Measurements from ENCODE around the gene AKR1C1.
"Not testable (repeated sequence)": the region's sequence is repeated elsewhere in the genome, so short reads cannot be mapped to it uniquely, and the experiment has no call there.

AKR1C1 gene

DNA sequence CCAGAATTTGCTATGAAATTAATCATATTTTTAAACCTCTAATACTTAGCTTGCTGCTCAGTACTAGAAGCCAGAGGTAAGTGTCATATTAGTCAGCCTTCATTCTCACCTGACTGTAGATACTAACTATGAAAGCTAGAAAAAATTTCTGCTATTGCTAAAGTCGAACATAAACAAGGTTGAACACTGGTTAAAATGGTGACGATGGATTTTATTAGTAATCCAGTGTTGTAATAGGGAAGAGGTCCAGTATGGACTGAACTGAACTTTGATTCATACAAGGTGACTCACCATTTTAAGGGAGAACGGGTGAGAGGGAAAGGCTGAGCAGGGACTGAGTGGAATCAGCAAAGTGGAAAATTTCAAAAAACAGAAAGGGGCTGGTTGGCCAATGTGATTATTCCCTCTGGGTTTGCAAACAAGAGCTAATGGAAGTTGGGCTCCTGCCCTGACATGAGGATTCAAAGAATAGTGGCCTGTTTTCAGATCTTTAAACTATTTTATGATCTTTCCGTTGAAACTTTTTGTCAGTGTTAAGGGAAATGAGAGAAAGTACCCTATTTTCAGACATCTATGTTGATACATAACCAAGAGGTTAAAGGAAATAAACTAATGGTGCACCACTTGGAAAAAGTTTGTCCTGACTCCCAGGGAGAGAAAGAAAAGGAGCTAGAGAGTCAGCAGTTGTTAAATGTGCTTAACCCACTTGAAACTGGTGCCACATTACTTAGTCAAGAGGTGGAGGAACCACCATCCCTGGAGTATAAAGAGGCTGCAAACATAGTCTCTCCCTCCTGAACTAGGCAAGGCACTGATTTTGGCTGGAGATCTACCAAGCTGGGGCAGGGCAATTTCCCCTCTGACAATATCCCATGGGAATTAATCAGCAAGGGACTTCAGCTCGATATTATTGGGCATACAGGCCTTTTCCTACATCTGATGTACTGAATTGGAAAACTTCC lies 15.3 kb upstream of the AKR1C1 start:
- H3K79me1 ChIP-seq (replicated peaks; ENCODE audit: low read length, poor library complexity, severe bottlenecking), result no peaks in the 10 kb centered on the region
- H3K18ac ChIP-seq (ENCODE audit: low read depth in 1 of 2, low read length in 2 of 2), result peak overlapping the region; percentile 16 to 57
- WGBS, result 20% methylated on average over 4 of the region's 5 CpGs
- no peak overlapping the region for H3K14ac ChIP-seq (ENCODE audit: low read length in 2 of 2)
- H2BK12ac ChIP-seq (ENCODE audit: low read length in 2 of 2), result no peak overlapping the region
- H3K9me3 ChIP-seq (ENCODE audit: control insufficient read depth, low read length), result no peaks in the 10 kb centered on the region
- no peak overlapping the region for H4K91ac ChIP-seq (ENCODE audit: low read length)
- peak overlapping the region; percentile 76 for H3K27ac ChIP-seq (ENCODE audit: low read length, poor library complexity, severe bottlenecking)
- peak overlapping the region; percentile 5 for H2BK5ac ChIP-seq (ENCODE audit: low read depth, low read length, poor library complexity, severe bottlenecking)
- H3K36me3 ChIP-seq (ENCODE audit: control insufficient read depth in 1 of 2, insufficient read depth in 2 of 2, low read depth in 1 of 2, low read length in 2 of 2), result peaks cover 0 to 17% of the 10 kb centered on the region in 2 experiments
- H2BK15ac ChIP-seq (ENCODE audit: low read depth, poor library complexity, severe bottlenecking), result no peak overlapping the region
- H2AFZ ChIP-seq (ENCODE audit: low read depth, low read length), result no peak overlapping the region
- no peak overlapping the region for H3K23ac ChIP-seq (ENCODE audit: low read length in 2 of 2)
- no peak overlapping the region for H3K4me2 ChIP-seq (ENCODE audit: low read length, poor library complexity, severe bottlenecking)
- no peak overlapping the region for H2AK5ac ChIP-seq (ENCODE audit: low read length, severe bottlenecking)
- H4K8ac ChIP-seq (ENCODE audit: low read length), result no peak overlapping the region
- H3K4me3 ChIP-seq (ENCODE audit: insufficient read depth in 1 of 2, low read depth in 1 of 2, low read length in 2 of 2), result peak overlapping the region in 1 of 2 experiments; percentile 61
- peak; percentile 97 for DNase-seq
- peak overlapping the region in 1 of 2 experiments; percentile 6 for H3K4ac ChIP-seq (ENCODE audit: low read depth in 1 of 2, low read length in 2 of 2)
- peak overlapping the region; percentile 87 for H3K9ac ChIP-seq (ENCODE audit: low read length)
- peaks cover 2% of the 10 kb centered on the region for H3K4me1 ChIP-seq (ENCODE audit: control insufficient read depth, insufficient read depth, low read depth, low read length)
- H3K27me3 ChIP-seq (ENCODE audit: control insufficient read depth in 1 of 2, insufficient read depth in 1 of 2, low read length in 2 of 2), result no peaks in the 10 kb centered on the region
- H2BK120ac ChIP-seq (ENCODE audit: low read depth, low read length), result no peak overlapping the region

DNA sequence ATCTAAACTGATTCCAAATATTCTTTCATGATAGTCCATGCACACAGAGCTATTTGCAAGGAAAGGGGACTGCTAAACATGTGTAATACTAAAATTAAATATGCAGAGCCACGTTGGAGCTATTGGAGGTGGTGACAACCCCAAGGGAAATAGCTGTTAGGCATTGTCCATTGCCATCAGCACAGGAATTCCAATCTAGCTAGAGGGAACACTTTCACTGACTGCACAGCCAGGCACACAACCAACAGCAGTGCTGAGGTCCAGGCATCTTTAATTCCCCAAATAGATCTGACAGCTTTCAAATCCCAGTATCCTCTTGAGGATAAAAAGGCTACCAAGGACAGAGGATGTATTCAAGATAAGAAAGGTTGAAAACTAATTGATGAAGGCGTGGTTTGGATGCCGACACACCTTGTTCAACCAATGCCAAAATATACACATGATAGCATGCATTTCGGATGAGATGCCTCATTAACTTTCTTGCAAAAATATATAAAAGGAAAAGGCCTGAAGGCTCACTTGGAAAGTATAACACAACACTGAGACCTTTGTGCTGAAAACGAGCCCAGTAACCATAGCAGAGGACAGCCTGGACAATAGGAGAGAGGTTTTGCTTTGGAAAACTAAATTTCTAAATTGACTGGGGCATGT lies 11.6 kb upstream of the AKR1C1 start:
- not testable (repeated sequence) for H3K4ac ChIP-seq (ENCODE audit: low read depth in 1 of 2, low read length in 2 of 2)

GRCh38 chr10:4953405-4953804 lies 9.8 kb upstream of the AKR1C1 start:
- no peaks in the 10 kb centered on the region for H3K9me3 ChIP-seq (ENCODE audit: control insufficient read depth, low read length)
- no peak overlapping the region for H3K14ac ChIP-seq (ENCODE audit: low read length in 2 of 2)
- H2BK12ac ChIP-seq (ENCODE audit: low read length in 2 of 2), result no peak overlapping the region
- H4K8ac ChIP-seq (ENCODE audit: low read length), result no peak overlapping the region
- no peaks in the 10 kb centered on the region for H3K27me3 ChIP-seq (ENCODE audit: control insufficient read depth in 1 of 2, insufficient read depth in 1 of 2, low read length in 2 of 2)
- no peak for DNase-seq
- H3K23ac ChIP-seq (ENCODE audit: low read length in 2 of 2), result no peak overlapping the region
- H3K4me2 ChIP-seq (ENCODE audit: low read length, poor library complexity, severe bottlenecking), result no peak overlapping the region
- no peak overlapping the region for H3K4me3 ChIP-seq (ENCODE audit: insufficient read depth in 1 of 2, low read depth in 1 of 2, low read length in 2 of 2)
- H2BK120ac ChIP-seq (ENCODE audit: low read depth, low read length), result no peak overlapping the region
- no peaks in the 10 kb centered on the region for H3K79me1 ChIP-seq (replicated peaks; ENCODE audit: low read length, poor library complexity, severe bottlenecking)
- H3K4me1 ChIP-seq (ENCODE audit: control insufficient read depth, insufficient read depth, low read depth, low read length), result no peaks in the 10 kb centered on the region
- H4K91ac ChIP-seq (ENCODE audit: low read length), result no peak overlapping the region
- no peak overlapping the region for H3K27ac ChIP-seq (ENCODE audit: low read length, poor library complexity, severe bottlenecking)
- no peak overlapping the region for H2BK5ac ChIP-seq (ENCODE audit: low read depth, low read length, poor library complexity, severe bottlenecking)
- H3K9ac ChIP-seq (ENCODE audit: low read length), result no peak overlapping the region
- H3K4ac ChIP-seq (ENCODE audit: low read depth in 1 of 2, low read length in 2 of 2), result no peak overlapping the region
- H2AK5ac ChIP-seq (ENCODE audit: low read length, severe bottlenecking), result no peak overlapping the region
- peaks cover 0 to 23% of the 10 kb centered on the region in 2 experiments for H3K36me3 ChIP-seq (ENCODE audit: control insufficient read depth in 1 of 2, insufficient read depth in 2 of 2, low read depth in 1 of 2, low read length in 2 of 2)
- H3K18ac ChIP-seq (ENCODE audit: low read depth in 1 of 2, low read length in 2 of 2), result no peak overlapping the region
- H2AFZ ChIP-seq (ENCODE audit: low read depth, low read length), result no peak overlapping the region
- H2BK15ac ChIP-seq (ENCODE audit: low read depth, poor library complexity, severe bottlenecking), result no peak overlapping the region

More for the DNA sequence above, 11.6 kb upstream of the AKR1C1 start:
- not testable (repeated sequence) for H3K14ac ChIP-seq (ENCODE audit: low read length in 2 of 2); H3K4me2 ChIP-seq (ENCODE audit: low read length, poor library complexity, severe bottlenecking); H3K27ac ChIP-seq (ENCODE audit: low read length, poor library complexity, severe bottlenecking); H2BK120ac ChIP-seq (ENCODE audit: low read depth, low read length); H2BK5ac ChIP-seq (ENCODE audit: low read depth, low read length, poor library complexity, severe bottlenecking); H2BK15ac ChIP-seq (ENCODE audit: low read depth, poor library complexity, severe bottlenecking); H2BK12ac ChIP-seq (ENCODE audit: low read length in 2 of 2); H3K18ac ChIP-seq (ENCODE audit: low read depth in 1 of 2, low read length in 2 of 2); H3K9ac ChIP-seq (ENCODE audit: low read length); H3K9me3 ChIP-seq (ENCODE audit: control insufficient read depth, low read length); H2AFZ ChIP-seq (ENCODE audit: low read depth, low read length); H4K91ac ChIP-seq (ENCODE audit: low read length); H3K4me1 ChIP-seq (ENCODE audit: control insufficient read depth, insufficient read depth, low read depth, low read length); H4K8ac ChIP-seq (ENCODE audit: low read length); H3K79me1 ChIP-seq (replicated peaks; ENCODE audit: low read length, poor library complexity, severe bottlenecking); H3K27me3 ChIP-seq (ENCODE audit: control insufficient read depth in 1 of 2, insufficient read depth in 1 of 2, low read length in 2 of 2); H2AK5ac ChIP-seq (ENCODE audit: low read length, severe bottlenecking); DNase-seq; H3K4me3 ChIP-seq (ENCODE audit: insufficient read depth in 1 of 2, low read depth in 1 of 2, low read length in 2 of 2); H3K23ac ChIP-seq (ENCODE audit: low read length in 2 of 2)
- 88% methylated on average over 2 of the region's 5 CpGs for WGBS
- peaks cover 0 to 23% of the 10 kb centered on the region in 2 experiments for H3K36me3 ChIP-seq (ENCODE audit: control insufficient read depth in 1 of 2, insufficient read depth in 2 of 2, low read depth in 1 of 2, low read length in 2 of 2)

- not testable (repeated sequence) for H4K91ac ChIP-seq (ENCODE audit: low read length); H2BK5ac ChIP-seq (ENCODE audit: low read depth, low read length, poor library complexity, severe bottlenecking); H3K23ac ChIP-seq (ENCODE audit: low read length in 2 of 2); H3K79me1 ChIP-seq (replicated peaks; ENCODE audit: low read length, poor library complexity, severe bottlenecking); H3K27ac ChIP-seq (ENCODE audit: low read length, poor library complexity, severe bottlenecking); H3K9ac ChIP-seq (ENCODE audit: low read length); H2BK15ac ChIP-seq (ENCODE audit: low read depth, poor library complexity, severe bottlenecking); H2BK120ac ChIP-seq (ENCODE audit: low read depth, low read length); H2BK12ac ChIP-seq (ENCODE audit: low read length in 2 of 2); H3K4ac ChIP-seq (ENCODE audit: low read depth in 1 of 2, low read length in 2 of 2); DNase-seq; H3K14ac ChIP-seq (ENCODE audit: low read length in 2 of 2); H3K18ac ChIP-seq (ENCODE audit: low read depth in 1 of 2, low read length in 2 of 2); H3K4me1 ChIP-seq (ENCODE audit: control insufficient read depth, insufficient read depth, low read depth, low read length); H3K4me2 ChIP-seq (ENCODE audit: low read length, poor library complexity, severe bottlenecking); H4K8ac ChIP-seq (ENCODE audit: low read length); H2AFZ ChIP-seq (ENCODE audit: low read depth, low read length); H2AK5ac ChIP-seq (ENCODE audit: low read length, severe bottlenecking); H3K9me3 ChIP-seq (ENCODE audit: control insufficient read depth, low read length); H3K36me3 ChIP-seq (ENCODE audit: control insufficient read depth in 1 of 2, insufficient read depth in 2 of 2, low read depth in 1 of 2, low read length in 2 of 2); H3K4me3 ChIP-seq (ENCODE audit: insufficient read depth in 1 of 2, low read depth in 1 of 2, low read length in 2 of 2); H3K27me3 ChIP-seq (ENCODE audit: control insufficient read depth in 1 of 2, insufficient read depth in 1 of 2, low read length in 2 of 2)
- WGBS, result no CpG with 5 or more reads among the region's 7 CpGs
Observed at GRCh38 chr10:4956088-4956487, 7.1 kb upstream of the AKR1C1 start.

Measured in mesenchymal stem cell (in vitro differentiated cells and primary cell).